ENCODE results near the gene ZIC2. TPM values are rescaled to one million over a fixed set of nuclear protein-coding genes. Genes with fewer than 3 reads are reported as not detected.
"Not testable (repeated sequence)": the region's sequence is repeated elsewhere in the genome, so short reads cannot be mapped to it uniquely, and the experiment has no call there.

The ZIC2 gene
- total RNA-seq, 1 donor from 2014 or later, result 177 TPM

- DNase-seq (ENCODE audit: extremely low spot score, unreplicated experiment), result no peak
- TF ChIP-seq CTCF (IDR thresholded peaks at IDR 0.05), result no peak
- Mint-ChIP-seq H3K9me3 (ENCODE audit: unreplicated experiment) (no peaks in the 10 kb centered on the region), H3K27ac (ENCODE audit: unreplicated experiment) (peak overlapping the region; percentile 82), H3K4me3 (ENCODE audit: unreplicated experiment) (no peak overlapping the region), H3K27me3 (ENCODE audit: unreplicated experiment) (no peaks in the 10 kb centered on the region), H3K36me3 (ENCODE audit: unreplicated experiment) (no peaks in the 10 kb centered on the region), H3K4me1 (ENCODE audit: unreplicated experiment) (peaks cover 64% of the 10 kb centered on the region)
Measured at GRCh38 chr13:99948907-99949678, 32.5 kb upstream of the ZIC2 start.

- no peak for TF ChIP-seq CTCF (IDR thresholded peaks at IDR 0.05)
- peak overlapping the region; percentile 20 for H3K4me3 Mint-ChIP-seq (ENCODE audit: unreplicated experiment)
- peaks cover 64% of the 10 kb centered on the region for H3K4me1 Mint-ChIP-seq (ENCODE audit: unreplicated experiment)
- no peaks in the 10 kb centered on the region for H3K27me3 Mint-ChIP-seq (ENCODE audit: unreplicated experiment)
- H3K27ac Mint-ChIP-seq (ENCODE audit: unreplicated experiment), result peak overlapping the region; percentile 82
- no peak for DNase-seq (ENCODE audit: extremely low spot score, unreplicated experiment)
- H3K9me3 Mint-ChIP-seq (ENCODE audit: unreplicated experiment), result no peaks in the 10 kb centered on the region
- no peaks in the 10 kb centered on the region for H3K36me3 Mint-ChIP-seq (ENCODE audit: unreplicated experiment)
Measured at GRCh38 chr13:99949679-99950413, 31.7 kb upstream of the ZIC2 start.

GRCh38 chr13:99951666-99952065, 29.9 kb upstream of the ZIC2 start:
- not testable (repeated sequence) for DNase-seq (ENCODE audit: extremely low spot score, unreplicated experiment); H3K9me3 Mint-ChIP-seq (ENCODE audit: unreplicated experiment); H3K27ac Mint-ChIP-seq (ENCODE audit: unreplicated experiment); H3K27me3 Mint-ChIP-seq (ENCODE audit: unreplicated experiment); H3K36me3 Mint-ChIP-seq (ENCODE audit: unreplicated experiment); H3K4me3 Mint-ChIP-seq (ENCODE audit: unreplicated experiment)
- H3K4me1 Mint-ChIP-seq (ENCODE audit: unreplicated experiment), result peaks cover 64% of the 10 kb centered on the region

GRCh38 chr13:99953138-99953755, 28.3 kb upstream of the ZIC2 start:
- H3K27ac Mint-ChIP-seq (ENCODE audit: unreplicated experiment), result peak overlapping the region; percentile 78
- DNase-seq (ENCODE audit: extremely low spot score, unreplicated experiment), result no peak
- no peaks in the 10 kb centered on the region for H3K9me3 Mint-ChIP-seq (ENCODE audit: unreplicated experiment)
- peaks cover 54% of the 10 kb centered on the region for H3K4me1 Mint-ChIP-seq (ENCODE audit: unreplicated experiment)
- H3K36me3 Mint-ChIP-seq (ENCODE audit: unreplicated experiment), result no peaks in the 10 kb centered on the region
- peaks cover 3% of the 10 kb centered on the region for H3K27me3 Mint-ChIP-seq (ENCODE audit: unreplicated experiment)
- TF ChIP-seq CTCF (IDR thresholded peaks at IDR 0.05), result no peak
- no peak overlapping the region for H3K4me3 Mint-ChIP-seq (ENCODE audit: unreplicated experiment)

- peaks cover 50% of the 10 kb centered on the region for H3K4me1 Mint-ChIP-seq (ENCODE audit: unreplicated experiment)
- no peak for DNase-seq (ENCODE audit: extremely low spot score, unreplicated experiment)
Measured at GRCh38 chr13:99955107-99955746, 26.4 kb upstream of the ZIC2 start.

More at GRCh38 chr13:99955107-99955746, 26.4 kb upstream of the ZIC2 start:
- H3K27me3 Mint-ChIP-seq (ENCODE audit: unreplicated experiment), result peaks cover 8% of the 10 kb centered on the region
- H3K36me3 Mint-ChIP-seq (ENCODE audit: unreplicated experiment), result no peaks in the 10 kb centered on the region
- no peak for TF ChIP-seq CTCF (IDR thresholded peaks at IDR 0.05)
- H3K9me3 Mint-ChIP-seq (ENCODE audit: unreplicated experiment), result no peaks in the 10 kb centered on the region
- no peak overlapping the region for H3K27ac Mint-ChIP-seq (ENCODE audit: unreplicated experiment)
- H3K4me3 Mint-ChIP-seq (ENCODE audit: unreplicated experiment), result no peak overlapping the region
